Liver (tissue), 9 donors: ENCODE results near the gene CFAP69. TPM values are rescaled to one million over a fixed set of nuclear protein-coding genes. Genes with fewer than 3 reads are reported as not detected.

Source experiments
- DNase-seq: peaks from one replicate; pipeline ENCODE4 v3.0.0-alpha.2; 2017; ENCODE audit warnings: low spot score
- H3K27ac ChIP-seq, 2 donors: one replicate each; pipeline ENCODE4 v1.7.0; 2013; ENCODE audit warnings: inconsistent platforms in 2 of 2, low read length in 2 of 2, control low read depth in 1 of 2, low read depth in 1 of 2, mild to moderate bottlenecking in 1 of 2
- H3K27me3 ChIP-seq, 4 donors: one replicate each; pipeline versions ENCODE4 v1.6.1 to v1.7.0; 2013; ENCODE audit warnings: low read length in 3 of 4, inconsistent platforms in 1 of 4, mild to moderate bottlenecking in 1 of 4, moderate library complexity in 1 of 4; ENCODE audit not compliant: control insufficient read depth in 4 of 4, insufficient read depth in 4 of 4
- H3K36me3 ChIP-seq, 4 donors: one replicate each; pipeline versions ENCODE4 v1.6.1 to v1.7.0; 2013; ENCODE audit warnings: low read length in 3 of 4, mild to moderate bottlenecking in 3 of 4, low read depth in 1 of 4, moderate library complexity in 1 of 4; ENCODE audit not compliant: control insufficient read depth in 4 of 4, insufficient read depth in 3 of 4
- H3K4me1 ChIP-seq, 4 donors: one replicate each; pipeline versions ENCODE4 v1.6.1 to v1.7.0; 2013; ENCODE audit warnings: low read length in 3 of 4, mild to moderate bottlenecking in 3 of 4, moderate library complexity in 1 of 4; ENCODE audit not compliant: control insufficient read depth in 4 of 4, insufficient read depth in 4 of 4
- H3K4me3 ChIP-seq, 3 donors: one replicate each; pipeline versions ENCODE4 v1.6.1 to v1.7.0; 2013; ENCODE audit warnings: low read length in 3 of 3, control low read depth in 1 of 3, low read depth in 1 of 3, mild to moderate bottlenecking in 1 of 3
- H3K9ac ChIP-seq, 2 donors: one replicate each; pipeline ENCODE4 v1.7.0; 2013; ENCODE audit warnings: low read length in 2 of 2, mild to moderate bottlenecking in 2 of 2, moderate library complexity in 2 of 2, control low read depth in 1 of 2, low read depth in 1 of 2
- H3K9me3 ChIP-seq, 4 donors: one replicate each; pipeline versions ENCODE4 v1.6.1 to v1.7.0; 2013; ENCODE audit warnings: low read length in 3 of 4; ENCODE audit not compliant: control insufficient read depth in 4 of 4
- ATF3 ChIP-seq: IDR thresholded peaks from 2 replicates; pipeline ENCODE4 v1.6.1; 2016; ENCODE audit warnings: antibody characterized with exemption
- EGR1 ChIP-seq, 2 donors: IDR thresholded peaks; 2 replicates each; pipeline ENCODE4 v1.6.1; 2016 to 2018; ENCODE audit warnings: antibody characterized with exemption in 2 of 2, low read depth in 2 of 2
- FOXA1 ChIP-seq: IDR thresholded peaks from 2 replicates; pipeline ENCODE4 v1.6.1; 2016; ENCODE audit warnings: antibody characterized with exemption
- FOXA2 ChIP-seq: IDR thresholded peaks from 2 replicates; pipeline ENCODE4 v1.6.1; 2016; ENCODE audit warnings: antibody characterized with exemption
- GABPA ChIP-seq, 2 donors: IDR thresholded peaks in 1 of 2; conservative IDR thresholded peaks in 1 of 2; 2 replicates each; pipeline ENCODE4 v1.6.1; 2016; ENCODE audit warnings: antibody characterized with exemption in 2 of 2, mild to moderate bottlenecking in 1 of 2, moderate library complexity in 1 of 2
- HNF4A ChIP-seq, 2 donors: conservative IDR thresholded peaks; 2 replicates each; pipeline ENCODE4 v1.6.1; 2016; ENCODE audit warnings: antibody characterized with exemption in 2 of 2, mild to moderate bottlenecking in 2 of 2
- HNF4G ChIP-seq: IDR thresholded peaks from 2 replicates; pipeline ENCODE4 v1.6.1; 2016; ENCODE audit warnings: antibody characterized with exemption
- JUND ChIP-seq, 2 donors: IDR thresholded peaks; 2 replicates each; pipeline ENCODE4 v1.6.1; 2016; ENCODE audit warnings: antibody characterized with exemption in 2 of 2
- MAX ChIP-seq: IDR thresholded peaks from 2 replicates; pipeline ENCODE4 v1.6.1; 2016; ENCODE audit warnings: antibody characterized with exemption
- NR2F2 ChIP-seq: IDR thresholded peaks from 2 replicates; pipeline ENCODE4 v1.6.1; 2016; ENCODE audit warnings: antibody characterized with exemption
- RAD21 ChIP-seq, 2 donors: IDR thresholded peaks; 2 replicates each; pipeline ENCODE4 v1.6.1; 2016; ENCODE audit warnings: antibody characterized with exemption in 2 of 2, mild to moderate bottlenecking in 2 of 2
- RXRA ChIP-seq, 2 donors: IDR thresholded peaks; 2 replicates each; pipeline ENCODE4 v1.6.1; 2017 to 2018; ENCODE audit warnings: antibody characterized with exemption in 2 of 2, mild to moderate bottlenecking in 1 of 2
- SP1 ChIP-seq: IDR thresholded peaks from 2 replicates; pipeline ENCODE4 v1.6.1; 2018; ENCODE audit warnings: antibody characterized with exemption, mild to moderate bottlenecking
- TAF1 ChIP-seq: conservative IDR thresholded peaks from 2 replicates; pipeline ENCODE4 v1.6.1; 2016; ENCODE audit warnings: antibody characterized with exemption, mild to moderate bottlenecking
- YY1 ChIP-seq: IDR thresholded peaks from 2 replicates; pipeline ENCODE4 v1.6.1; 2016; ENCODE audit warnings: antibody characterized with exemption, mild to moderate bottlenecking
- WGBS: extraction: QIAGEN DNeasy Blood & Tissue Kit; methylation state at CpG from one replicate; pipeline ENCODE4 v1.1.7; 2013; 5-methylcytosine and 5-hydroxymethylcytosine counted together
- polyA plus RNA-seq, 2 donors: library from polyadenylated mRNA; stranded (reverse) in 1 of 2; unstranded in 1 of 2; fragments of 200-250 nt in 1 of 2; fragments of >200 nt in 1 of 2; fragmentation: Nextera tagmentation in 1 of 2; extraction: Ambion mirVana in 1 of 2; gene quantifications; one replicate each; pipeline versions ENCODE4 v1.2.1 to v1.2.3, GENCODE V29; 2013 to 2015
- total RNA-seq, 2 donors: library from RNA; depleted of rRNA; stranded (reverse); fragments of >200 nt; gene quantifications; one replicate each; pipeline ENCODE4 v1.2.3, GENCODE V29; 2014
- TF ChIP-seq, protein P1 (sequence below): IDR thresholded peaks from 2 replicates; pipeline ENCODE4 v1.6.1; 2016; ENCODE audit warnings: antibody characterized with exemption
- TF ChIP-seq, protein P2 (sequence below): fragments of 150-350 bp; IDR thresholded peaks from 2 replicates; pipeline ENCODE4 v1.5.1; 2017; ENCODE audit warnings: improper control_type of control experiment, low read depth, low read length; ENCODE audit not compliant: missing input control
- TF ChIP-seq, protein P3 (sequence below): IDR thresholded peaks from 2 replicates; pipeline ENCODE4 v1.6.1; 2016; ENCODE audit warnings: antibody characterized with exemption, mild to moderate bottlenecking
- donor health status: healthy.
- donor health status: healthy.
- donor health status: healthy.
- donor health status: healthy.
- donor health status: healthy.

Gene CFAP69
- total RNA-seq (10 to 100 TPM in 1 of 2 donors, 1 to 10 TPM in 1; 4.0 to 11.7 TPM), polyA plus RNA-seq (1 to 10 TPM; 1.2 to 4.1 TPM)

DNA sequence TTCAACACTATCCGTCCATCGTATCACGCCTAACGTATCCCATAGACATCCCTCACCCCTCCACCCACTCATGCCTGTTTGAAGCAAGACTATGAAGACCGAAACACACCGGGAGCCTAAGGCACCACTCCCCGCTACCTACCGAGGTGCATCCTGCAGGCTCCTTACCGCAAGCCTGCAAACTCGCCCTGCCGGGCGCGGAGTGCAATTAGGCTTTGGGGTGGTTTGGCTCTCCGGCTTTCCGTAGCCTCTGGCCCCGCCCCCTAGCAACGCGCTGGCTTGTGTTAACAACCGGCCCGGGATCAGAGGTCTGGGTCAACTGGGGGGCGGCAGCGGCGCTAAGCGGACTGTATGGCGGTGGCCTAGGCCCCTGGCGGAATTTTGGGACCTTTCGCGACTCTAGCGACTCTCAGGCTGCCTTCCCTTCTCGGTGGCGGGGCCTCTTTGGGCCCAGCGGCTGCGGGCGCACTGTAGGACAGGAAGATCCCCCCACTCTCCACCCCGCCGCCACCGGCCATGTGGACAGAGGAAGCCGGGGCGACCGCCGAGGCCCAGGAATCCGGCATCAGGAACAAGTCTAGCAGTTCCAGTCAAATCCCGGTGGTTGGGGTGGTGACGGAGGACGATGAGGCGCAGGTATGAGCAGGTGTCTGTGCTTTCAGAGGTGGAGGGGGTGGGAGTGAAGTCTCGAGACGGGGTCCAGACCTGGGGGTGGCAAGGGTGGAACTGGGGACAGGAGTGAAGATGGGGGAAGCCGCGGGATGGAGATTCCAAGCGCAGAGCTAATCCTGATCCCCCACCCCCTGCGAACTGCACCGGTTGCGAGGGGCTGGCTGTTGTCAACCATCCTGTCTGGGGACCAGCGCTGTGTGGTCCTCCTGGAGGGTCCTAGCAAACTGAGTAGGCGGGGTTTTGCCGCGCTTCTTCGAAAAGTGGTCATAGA, at the start of gene CFAP69:
TSS of gene CFAP69 (plus strand) at position 266 of the 943 bp plus-strand sequence. CDS start at position 517, 251 bp downstream.
- WGBS: under 1% methylated on average over 59 of the region's 59 CpGs
- peak within 1 kb of the TSS in 1 of 2 donors; percentile 62 for H3K27ac ChIP-seq
- H3K4me3 ChIP-seq: peak within 1 kb of the TSS; percentile 71 to 88 (median 85)
- TF ChIP-seq ATF3 (peak; percentile 66), FOXA1 (peak; percentile 18), NR2F2 (peak; percentile 98), RXRA (IDR thresholded peaks at IDR 0.05) (peak; percentile 86 to 88), HNF4G (no peak), HNF4A (conservative IDR thresholded peaks at IDR 0.05) (peak; percentile 47 to 69), YY1 (peak; percentile 89), MAX (peak; percentile 68), FOXA2 (no peak), JUND (IDR thresholded peaks at IDR 0.05) (no peak), SP1 (peak; percentile 71), TAF1 (no peak), RAD21 (IDR thresholded peaks at IDR 0.05) (peak; percentile 57 to 72), GABPA (IDR thresholded peaks at IDR 0.05 in 1 of 2, conservative IDR thresholded peaks at IDR 0.05 in 1 of 2) (no peak), EGR1 (IDR thresholded peaks at IDR 0.05; ENCODE audit: low read depth in 2 of 2) (peak in 1 of 2 donors; percentile 41)
- TF ChIP-seq, protein P1, sequence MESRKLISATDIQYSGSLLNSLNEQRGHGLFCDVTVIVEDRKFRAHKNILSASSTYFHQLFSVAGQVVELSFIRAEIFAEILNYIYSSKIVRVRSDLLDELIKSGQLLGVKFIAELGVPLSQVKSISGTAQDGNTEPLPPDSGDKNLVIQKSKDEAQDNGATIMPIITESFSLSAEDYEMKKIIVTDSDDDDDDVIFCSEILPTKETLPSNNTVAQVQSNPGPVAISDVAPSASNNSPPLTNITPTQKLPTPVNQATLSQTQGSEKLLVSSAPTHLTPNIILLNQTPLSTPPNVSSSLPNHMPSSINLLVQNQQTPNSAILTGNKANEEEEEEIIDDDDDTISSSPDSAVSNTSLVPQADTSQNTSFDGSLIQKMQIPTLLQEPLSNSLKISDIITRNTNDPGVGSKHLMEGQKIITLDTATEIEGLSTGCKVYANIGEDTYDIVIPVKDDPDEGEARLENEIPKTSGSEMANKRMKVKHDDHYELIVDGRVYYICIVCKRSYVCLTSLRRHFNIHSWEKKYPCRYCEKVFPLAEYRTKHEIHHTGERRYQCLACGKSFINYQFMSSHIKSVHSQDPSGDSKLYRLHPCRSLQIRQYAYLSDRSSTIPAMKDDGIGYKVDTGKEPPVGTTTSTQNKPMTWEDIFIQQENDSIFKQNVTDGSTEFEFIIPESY: peak; percentile 92
- TF ChIP-seq, protein P2, sequence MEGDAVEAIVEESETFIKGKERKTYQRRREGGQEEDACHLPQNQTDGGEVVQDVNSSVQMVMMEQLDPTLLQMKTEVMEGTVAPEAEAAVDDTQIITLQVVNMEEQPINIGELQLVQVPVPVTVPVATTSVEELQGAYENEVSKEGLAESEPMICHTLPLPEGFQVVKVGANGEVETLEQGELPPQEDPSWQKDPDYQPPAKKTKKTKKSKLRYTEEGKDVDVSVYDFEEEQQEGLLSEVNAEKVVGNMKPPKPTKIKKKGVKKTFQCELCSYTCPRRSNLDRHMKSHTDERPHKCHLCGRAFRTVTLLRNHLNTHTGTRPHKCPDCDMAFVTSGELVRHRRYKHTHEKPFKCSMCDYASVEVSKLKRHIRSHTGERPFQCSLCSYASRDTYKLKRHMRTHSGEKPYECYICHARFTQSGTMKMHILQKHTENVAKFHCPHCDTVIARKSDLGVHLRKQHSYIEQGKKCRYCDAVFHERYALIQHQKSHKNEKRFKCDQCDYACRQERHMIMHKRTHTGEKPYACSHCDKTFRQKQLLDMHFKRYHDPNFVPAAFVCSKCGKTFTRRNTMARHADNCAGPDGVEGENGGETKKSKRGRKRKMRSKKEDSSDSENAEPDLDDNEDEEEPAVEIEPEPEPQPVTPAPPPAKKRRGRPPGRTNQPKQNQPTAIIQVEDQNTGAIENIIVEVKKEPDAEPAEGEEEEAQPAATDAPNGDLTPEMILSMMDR: peak; percentile 50
- TF ChIP-seq, protein P3, sequence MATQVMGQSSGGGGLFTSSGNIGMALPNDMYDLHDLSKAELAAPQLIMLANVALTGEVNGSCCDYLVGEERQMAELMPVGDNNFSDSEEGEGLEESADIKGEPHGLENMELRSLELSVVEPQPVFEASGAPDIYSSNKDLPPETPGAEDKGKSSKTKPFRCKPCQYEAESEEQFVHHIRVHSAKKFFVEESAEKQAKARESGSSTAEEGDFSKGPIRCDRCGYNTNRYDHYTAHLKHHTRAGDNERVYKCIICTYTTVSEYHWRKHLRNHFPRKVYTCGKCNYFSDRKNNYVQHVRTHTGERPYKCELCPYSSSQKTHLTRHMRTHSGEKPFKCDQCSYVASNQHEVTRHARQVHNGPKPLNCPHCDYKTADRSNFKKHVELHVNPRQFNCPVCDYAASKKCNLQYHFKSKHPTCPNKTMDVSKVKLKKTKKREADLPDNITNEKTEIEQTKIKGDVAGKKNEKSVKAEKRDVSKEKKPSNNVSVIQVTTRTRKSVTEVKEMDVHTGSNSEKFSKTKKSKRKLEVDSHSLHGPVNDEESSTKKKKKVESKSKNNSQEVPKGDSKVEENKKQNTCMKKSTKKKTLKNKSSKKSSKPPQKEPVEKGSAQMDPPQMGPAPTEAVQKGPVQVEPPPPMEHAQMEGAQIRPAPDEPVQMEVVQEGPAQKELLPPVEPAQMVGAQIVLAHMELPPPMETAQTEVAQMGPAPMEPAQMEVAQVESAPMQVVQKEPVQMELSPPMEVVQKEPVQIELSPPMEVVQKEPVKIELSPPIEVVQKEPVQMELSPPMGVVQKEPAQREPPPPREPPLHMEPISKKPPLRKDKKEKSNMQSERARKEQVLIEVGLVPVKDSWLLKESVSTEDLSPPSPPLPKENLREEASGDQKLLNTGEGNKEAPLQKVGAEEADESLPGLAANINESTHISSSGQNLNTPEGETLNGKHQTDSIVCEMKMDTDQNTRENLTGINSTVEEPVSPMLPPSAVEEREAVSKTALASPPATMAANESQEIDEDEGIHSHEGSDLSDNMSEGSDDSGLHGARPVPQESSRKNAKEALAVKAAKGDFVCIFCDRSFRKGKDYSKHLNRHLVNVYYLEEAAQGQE: peak; percentile 77
- H3K36me3 ChIP-seq: no peaks in the 10 kb centered on the region
- DNase-seq: peak; percentile 90
- peak within 1 kb of the TSS; percentile 36 to 83 for H3K9ac ChIP-seq
- H3K27me3 ChIP-seq: no peaks in the 10 kb centered on the region
- no peaks in the 10 kb centered on the region for H3K9me3 ChIP-seq
- peaks cover 0 to 16% (median 13%) of the 10 kb centered on the region in 4 donors for H3K4me1 ChIP-seq
